Right ventricle myocardium superior (tissue), 1 donor: ENCODE results near the gene BAZ1A. TPM values are rescaled to one million over a fixed set of nuclear protein-coding genes. Genes with fewer than 3 reads are reported as not detected.
"Not testable (repeated sequence)": the region's sequence is repeated elsewhere in the genome, so short reads cannot be mapped to it uniquely, and the experiment has no call there.

ENCODE experiments used
- ATAC-seq: fragments of 200-7000 bp; cut with Tn5 transposase; one replicate; pipeline ENCODE4 v1.9.1; 2020; ENCODE audit warnings: mild to moderate bottlenecking; ENCODE audit not compliant: poor library complexity
- DNase-seq: peaks from one replicate; pipeline ENCODE4 v3.0.0-alpha.2; 2020
- intact Hi-C: fragments of 100-400 bp; cut with DNase I; formaldehyde crosslinking; loops from one replicate; pipeline ENCODE4 v1.11.2; 2022
- total RNA-seq: library from RNA; stranded (reverse); fragmentation: NEBNext Ultra II Directional; extraction: Animal tissue kit (Norgen Biotek cat#: 25700); gene quantifications from one replicate; pipeline ENCODE4 v1.2.1, GENCODE V29; 2021
- donor health status: DM: no; HTN: yes; CAD: no; lungs with severe emphysema.

BAZ1A gene
- total RNA-seq, 1 donor from 2014 or later, result 4.6 TPM

DNA sequence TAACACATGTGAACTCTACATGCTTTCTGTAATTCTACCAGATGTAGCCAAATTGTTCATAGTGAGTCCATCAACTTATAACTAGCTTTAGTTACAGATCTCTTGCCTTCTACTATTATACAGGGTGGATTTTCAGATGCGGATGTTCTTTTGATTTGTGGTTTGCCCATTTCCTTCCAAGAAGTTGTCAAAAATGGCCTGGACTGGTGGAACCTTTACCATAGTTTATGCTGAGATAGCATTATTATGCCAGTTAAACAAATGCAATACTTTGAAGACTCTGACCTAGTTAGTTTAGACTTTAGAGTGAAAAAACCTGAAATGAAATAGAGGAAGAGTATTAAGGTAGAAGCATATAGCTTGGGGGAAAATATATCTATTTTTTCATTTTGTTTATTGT, 133.3 kb downstream of the BAZ1A start:
- no peak for DNase-seq
- intact Hi-C loops, result no loop called here
- no peak for ATAC-seq

- DNase-seq, ATAC-seq, intact Hi-C loops: not testable (repeated sequence)
Measured at GRCh38 chr14:34740139-34740538, 135.0 kb downstream of the BAZ1A start.

- ATAC-seq, result not testable (repeated sequence)
Measured at GRCh38 chr14:34737079-34737478, 138.1 kb downstream of the BAZ1A start.

DNA sequence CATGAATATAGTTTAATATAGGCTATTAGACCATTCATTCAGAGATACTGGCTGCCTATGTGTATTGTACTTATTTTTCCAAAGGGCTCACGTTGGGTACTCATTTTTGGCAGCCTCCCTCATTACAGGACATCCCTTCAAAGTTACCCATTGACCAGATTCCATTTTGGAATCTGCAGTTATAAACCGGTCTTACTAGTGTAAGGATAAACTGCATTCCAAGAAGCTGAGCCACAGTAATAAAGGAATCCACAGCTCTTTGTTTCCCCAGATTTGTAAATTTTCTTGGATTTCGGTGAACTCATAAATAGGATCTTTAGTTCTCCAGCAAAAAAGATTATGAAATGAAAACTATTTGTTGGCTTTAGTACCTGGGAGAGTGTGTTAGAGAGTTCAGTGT, 141.9 kb downstream of the BAZ1A start:
- DNase-seq (no peak), ATAC-seq (no peak)
- intact Hi-C loops, result no loop called here

More at GRCh38 chr14:34737079-34737478, 138.1 kb downstream of the BAZ1A start:
- intact Hi-C loops, DNase-seq: not testable (repeated sequence)

GRCh38 chr14:34732802-34733201, 142.4 kb downstream of the BAZ1A start:
- no peak for ATAC-seq
- no peak for DNase-seq
- intact Hi-C loops, result no loop called here

DNA sequence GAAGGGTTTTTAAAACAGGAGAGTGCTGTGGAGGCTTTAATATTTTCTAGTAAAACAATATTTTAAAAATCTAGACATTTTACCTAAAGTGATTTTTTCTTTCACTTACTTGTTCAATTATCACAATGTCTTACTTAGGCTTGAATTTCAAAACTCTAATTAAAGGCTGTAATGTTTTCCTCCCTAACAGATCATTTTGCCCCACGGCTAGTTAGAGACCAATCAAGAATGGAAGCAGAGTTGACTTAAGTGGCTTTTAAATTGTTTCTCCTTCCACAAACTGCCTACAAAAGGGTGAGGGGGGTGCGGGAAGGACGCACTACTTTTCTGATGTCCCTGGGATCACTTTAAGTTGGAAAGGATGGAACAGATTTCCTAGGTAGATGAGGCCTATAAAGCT, 151.3 kb downstream of the BAZ1A start:
- intact Hi-C loops, result loop anchor here (1.0 kb wide), 1 partner anchor 52 kb away; no protein-coding TSS in a partner anchor
- ATAC-seq, result no peak
- DNase-seq, result no peak

DNA sequence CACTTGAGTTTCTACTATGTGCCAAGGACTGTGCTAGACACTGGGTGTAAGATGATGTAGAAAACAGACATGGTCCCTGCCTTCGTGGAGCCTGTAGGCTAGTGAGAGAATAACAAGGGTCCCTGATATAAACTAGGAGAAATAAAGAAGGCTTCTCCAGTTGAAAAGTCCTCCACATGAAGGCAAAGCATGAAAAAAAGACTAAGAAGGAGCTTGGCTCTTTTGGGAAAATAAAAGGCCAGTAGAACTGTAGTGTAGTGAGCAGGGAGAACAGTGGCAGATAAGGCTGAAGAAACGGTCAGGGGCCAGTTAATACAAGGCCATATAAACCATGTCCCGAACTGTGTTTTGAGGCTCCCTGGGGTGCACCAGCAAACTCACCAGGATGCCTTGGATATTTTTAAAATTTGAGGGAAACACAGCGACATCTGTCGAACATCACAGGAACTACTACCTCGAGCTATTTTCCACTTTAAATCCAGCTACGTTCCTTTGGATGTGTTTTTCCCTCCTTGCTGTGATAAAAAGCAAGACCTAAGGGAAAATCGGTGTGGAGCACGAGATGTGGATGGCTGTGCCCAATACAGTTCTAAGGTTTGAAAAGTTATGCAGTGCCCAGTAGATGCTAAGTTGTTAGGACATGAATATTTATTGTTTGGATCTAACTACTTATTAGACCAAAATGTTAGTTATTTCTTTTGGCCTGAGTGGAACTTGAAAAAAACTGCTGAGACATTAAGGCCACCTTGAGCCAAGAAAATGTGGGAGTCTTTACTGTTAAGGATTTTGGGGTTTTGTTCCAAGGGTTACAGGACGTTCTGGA, 152.2 kb downstream of the BAZ1A start:
- no peak for DNase-seq
- peak; percentile 69 for ATAC-seq

DNA sequence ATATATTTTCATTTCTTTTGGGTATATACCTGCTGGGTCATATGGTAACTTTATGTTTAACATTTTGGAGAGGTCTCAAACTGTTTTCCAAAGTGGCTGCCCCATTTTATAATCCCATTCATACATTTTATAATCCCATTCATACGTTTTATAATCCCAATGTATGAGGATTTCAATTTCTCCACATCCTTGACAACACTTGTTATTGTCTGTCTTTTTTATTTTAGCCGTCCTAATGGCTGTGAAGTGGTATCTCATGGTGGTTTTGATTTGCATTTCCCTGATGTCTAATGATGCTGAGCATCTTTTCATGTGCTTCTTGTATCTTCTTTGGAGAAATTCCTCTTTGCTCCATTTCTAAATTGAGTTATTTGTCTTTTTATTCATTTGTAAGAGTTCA, 154.0 kb downstream of the BAZ1A start:
- intact Hi-C loops, result no loop called here
- no peak for DNase-seq
- ATAC-seq, result no peak

More for the DNA sequence above, 152.2 kb downstream of the BAZ1A start:
- intact Hi-C loops, result loop anchor here (1.0 kb wide), 1 partner anchor 51 kb away; no protein-coding TSS in a partner anchor

- no peak for DNase-seq
- intact Hi-C loops, result no loop called here
- ATAC-seq, result no peak
Measured at GRCh38 chr14:34718750-34719304, 156.3 kb downstream of the BAZ1A start.

- no peak for ATAC-seq
- intact Hi-C loops, result no loop called here
Measured at GRCh38 chr14:34715127-34715863, 159.9 kb downstream of the BAZ1A start.

GRCh38 chr14:34714320-34715126, 160.6 kb downstream of the BAZ1A start, which contains the start of gene CFL2:
TSS of gene CFL2 (minus strand) at chr14:34714593. CDS start at chr14:34714540, 53 bp downstream.
- ATAC-seq (peak; percentile 97), DNase-seq (peak; percentile 91)
- intact Hi-C loops, result no loop called here

More at GRCh38 chr14:34715127-34715863, 159.9 kb downstream of the BAZ1A start:
- DNase-seq, result no peak

- intact Hi-C loops, result no loop called here
- ATAC-seq, result peak; percentile 59
- no peak for DNase-seq
Measured at GRCh38 chr14:34713681-34714319, 161.4 kb downstream of the BAZ1A start.

GRCh38 chr14:34713122-34713680, 162.0 kb downstream of the BAZ1A start:
- ATAC-seq, result no peak
- DNase-seq, result no peak
- intact Hi-C loops, result no loop called here

- intact Hi-C loops, result no loop called here
- ATAC-seq (no peak), DNase-seq (no peak)
Measured at GRCh38 chr14:34711796-34712712, 163.1 kb downstream of the BAZ1A start.

DNA sequence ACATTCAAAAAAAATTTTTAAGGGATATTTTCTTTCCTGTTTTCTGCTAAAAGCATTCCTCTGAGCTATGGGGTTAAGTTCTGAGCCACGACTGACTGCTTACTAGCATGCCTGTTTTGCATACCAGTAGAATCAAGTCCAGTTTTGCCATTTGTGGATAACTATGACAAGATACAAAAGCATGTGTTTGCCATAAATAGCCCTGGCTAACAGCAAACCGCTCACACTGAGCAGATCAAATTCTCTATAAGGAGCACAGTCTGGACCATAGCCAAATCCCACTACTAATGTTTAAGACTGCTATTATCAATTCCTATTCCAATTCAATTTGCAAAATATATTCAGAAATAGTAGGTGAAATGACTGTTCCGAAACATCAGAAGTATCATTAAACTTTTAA, 164.0 kb downstream of the BAZ1A start:
- intact Hi-C loops, result no loop called here
- no peak for DNase-seq

DNA sequence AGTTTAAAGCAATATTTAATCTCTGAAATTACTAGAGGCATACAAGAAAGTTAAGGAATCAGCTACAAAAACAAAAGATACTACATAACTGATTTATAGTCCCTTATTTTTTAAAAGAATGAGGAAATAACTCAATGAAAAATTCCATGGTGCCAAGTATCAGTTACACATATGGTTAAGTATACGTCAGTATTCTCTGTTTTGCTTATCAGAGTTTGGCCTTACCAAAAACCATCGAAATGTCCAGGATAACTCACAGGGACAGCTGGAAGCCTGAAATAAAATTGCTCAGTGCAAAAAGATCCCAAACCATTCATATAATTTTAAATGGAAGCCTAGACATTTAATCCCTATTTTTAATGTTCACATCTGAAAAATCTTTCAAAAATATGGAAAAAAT, 164.4 kb downstream of the BAZ1A start:
- DNase-seq, result no peak
- intact Hi-C loops, result no loop called here
- ATAC-seq, result no peak

More for the DNA sequence above, 164.0 kb downstream of the BAZ1A start:
- peak; percentile 30 for ATAC-seq

- intact Hi-C loops, result no loop called here
- no peak for DNase-seq
- no peak for ATAC-seq
Measured at GRCh38 chr14:34710006-34710405, 165.2 kb downstream of the BAZ1A start.
